Breast epithelium (tissue), 4 donors: ENCODE data around the gene RGL1. TPM values are rescaled to one million over a fixed set of nuclear protein-coding genes. Genes with fewer than 3 reads are reported as not detected.
"Not testable (repeated sequence)": the region's sequence is repeated elsewhere in the genome, so short reads cannot be mapped to it uniquely, and the experiment has no call there.

Experiments
- DNase-seq, 2 donors: peaks; one replicate each; pipeline ENCODE4 v3.0.0-alpha.2; 2019; ENCODE audit warnings: low spot score in 2 of 2
- H3K27ac ChIP-seq, 2 donors: fragments of 200-600 bp; sonication (generic) in 1 of 2; one replicate each; pipeline ENCODE4 v1.5.1; 2016 to 2019; ENCODE audit warnings: mild to moderate bottlenecking in 1 of 2
- H3K27me3 ChIP-seq, 2 donors: fragments of 200-600 bp; sonication (generic) in 1 of 2; one replicate each; pipeline versions ENCODE4 v1.5.1 to v1.6.0; 2017 to 2019; ENCODE audit warnings: control low read depth in 1 of 2, mild to moderate bottlenecking in 1 of 2
- H3K36me3 ChIP-seq: fragments of 200-600 bp; one replicate; pipeline ENCODE4 v1.5.1; 2019
- H3K4me1 ChIP-seq, 2 donors: fragments of 200-600 bp; sonication (generic); one replicate each; pipeline ENCODE4 v1.5.1; 2016 to 2019; ENCODE audit warnings: control low read depth in 1 of 2
- H3K4me3 ChIP-seq, 3 donors: fragments of 200-600 bp; sonication (generic); 1 replicate in 2 of 3; 2 replicates in 1 of 3; pipeline ENCODE4 v1.5.1; 2016 to 2019; ENCODE audit warnings: mild to moderate bottlenecking in 3 of 3, moderate library complexity in 2 of 3
- H3K9me3 ChIP-seq, 2 donors: fragments of 200-600 bp; sonication (generic) in 1 of 2; one replicate each; pipeline ENCODE4 v1.5.1; 2016 to 2019; ENCODE audit warnings: control low read depth in 1 of 2
- CTCF ChIP-seq, 3 donors: fragments of 450-650 bp; IDR thresholded peaks; one replicate each; pipeline ENCODE4 v1.5.1; 2016 to 2017; ENCODE audit warnings: antibody characterized with exemption in 3 of 3, mild to moderate bottlenecking in 3 of 3, moderate library complexity in 3 of 3
- POLR2A ChIP-seq: fragments of 450-650 bp; IDR thresholded peaks from one replicate; pipeline ENCODE4 v1.6.1; 2016; ENCODE audit warnings: antibody characterized with exemption, mild to moderate bottlenecking, moderate library complexity
- POLR2AphosphoS5 ChIP-seq, 3 donors: sonication (generic); formaldehyde crosslinking; IDR thresholded peaks; one replicate each; pipeline ENCODE4 v1.6.1; 2017; ENCODE audit warnings: antibody characterized with exemption in 3 of 3
- intact Hi-C: fragments of 100-400 bp; cut with DNase I; formaldehyde crosslinking; loops from one replicate; pipeline ENCODE4 v1.15.1; 2023; ENCODE audit warnings: low total_unique reads
- total RNA-seq, 3 donors: library from RNA; depleted of rRNA; stranded (reverse); fragments of >200 nt; gene quantifications; one replicate each; pipeline ENCODE4 v1.1.0, GENCODE V29; 2016

The RGL1 gene
- total RNA-seq, 3 donors from 2014 or later: 24.9 to 70.2 (median 26.8) TPM

GRCh38 chr1:183783767-183784637 is 20.9 kb upstream of the RGL1 start:
- Histone ChIP-seq H3K27ac (peak overlapping the region in 1 of 2 donors; percentile 2), H3K27me3 (no peaks in the 10 kb centered on the region), H3K4me1 (no peaks in the 10 kb centered on the region), H3K9me3 (no peaks in the 10 kb centered on the region), H3K4me3 (no peak overlapping the region), H3K36me3 (no peaks in the 10 kb centered on the region)
- peak in 1 of 2 donors; percentile 37 for DNase-seq
- intact Hi-C loops: no loop called here
- TF ChIP-seq POLR2A (no peak), POLR2AphosphoS5 (IDR thresholded peaks at IDR 0.05) (no peak), CTCF (IDR thresholded peaks at IDR 0.05) (no peak)

- H3K4me1 ChIP-seq, DNase-seq, intact Hi-C loops, H3K4me3 ChIP-seq, H3K9me3 ChIP-seq, H3K27ac ChIP-seq, H3K27me3 ChIP-seq, H3K36me3 ChIP-seq: not testable (repeated sequence)
Observed at GRCh38 chr1:183785921-183786320, 19.0 kb upstream of the RGL1 start.

GRCh38 chr1:183787704-183788103 is 17.2 kb upstream of the RGL1 start:
- no peak for DNase-seq
- intact Hi-C loops: no loop called here

GRCh38 chr1:183791319-183791718 is 13.6 kb upstream of the RGL1 start:
- no peaks in the 10 kb centered on the region for H3K4me1 ChIP-seq
- H3K36me3 ChIP-seq: no peaks in the 10 kb centered on the region
- DNase-seq: no peak
- H3K27ac ChIP-seq: no peak overlapping the region
- no peak overlapping the region for H3K4me3 ChIP-seq
- H3K27me3 ChIP-seq: no peaks in the 10 kb centered on the region
- no peaks in the 10 kb centered on the region for H3K9me3 ChIP-seq
- TF ChIP-seq POLR2AphosphoS5 (IDR thresholded peaks at IDR 0.05) (no peak), CTCF (IDR thresholded peaks at IDR 0.05) (no peak), POLR2A (no peak)
- intact Hi-C loops: no loop called here

More at GRCh38 chr1:183787704-183788103, 17.2 kb upstream of the RGL1 start:
- Histone ChIP-seq H3K9me3 (no peaks in the 10 kb centered on the region), H3K27ac (no peak overlapping the region), H3K36me3 (no peaks in the 10 kb centered on the region), H3K4me1 (no peaks in the 10 kb centered on the region), H3K27me3 (no peaks in the 10 kb centered on the region), H3K4me3 (no peak overlapping the region)
- TF ChIP-seq POLR2AphosphoS5 (IDR thresholded peaks at IDR 0.05) (no peak), CTCF (IDR thresholded peaks at IDR 0.05) (no peak), POLR2A (no peak)

- H3K4me1 ChIP-seq: no peaks in the 10 kb centered on the region
- intact Hi-C loops: no loop called here
- no peaks in the 10 kb centered on the region for H3K9me3 ChIP-seq
- TF ChIP-seq CTCF (IDR thresholded peaks at IDR 0.05): no peak
- no peak for TF ChIP-seq POLR2A
- TF ChIP-seq POLR2AphosphoS5 (IDR thresholded peaks at IDR 0.05): no peak
- H3K27me3 ChIP-seq: no peaks in the 10 kb centered on the region
- DNase-seq: no peak
- no peak overlapping the region for H3K27ac ChIP-seq
- no peak overlapping the region for H3K4me3 ChIP-seq
- H3K36me3 ChIP-seq: no peaks in the 10 kb centered on the region
Observed at GRCh38 chr1:183792300-183792699, 12.6 kb upstream of the RGL1 start.
